Stimulated activated naive CD4-positive, alpha-beta T cell treated with Interleukin-2 at 50 U/mL for 16 hours (primary cell): ENCODE data around the gene GAB3.
A peak's percentile ranks its signal among the peaks of the same experiment; 100 is the strongest.
"Not testable (repeated sequence)": the region's sequence is repeated elsewhere in the genome, so short reads cannot be mapped to it uniquely, and the experiment has no call there.

Experiments used
- DNase-seq: peaks from one replicate; lab custom pipeline; 2025; lab: John Stamatoyannopoulos, UW

GAB3 gene

GRCh38 chrX:154720067-154720466, 30.8 kb downstream of the GAB3 start:
- no peak for DNase-seq

DNA sequence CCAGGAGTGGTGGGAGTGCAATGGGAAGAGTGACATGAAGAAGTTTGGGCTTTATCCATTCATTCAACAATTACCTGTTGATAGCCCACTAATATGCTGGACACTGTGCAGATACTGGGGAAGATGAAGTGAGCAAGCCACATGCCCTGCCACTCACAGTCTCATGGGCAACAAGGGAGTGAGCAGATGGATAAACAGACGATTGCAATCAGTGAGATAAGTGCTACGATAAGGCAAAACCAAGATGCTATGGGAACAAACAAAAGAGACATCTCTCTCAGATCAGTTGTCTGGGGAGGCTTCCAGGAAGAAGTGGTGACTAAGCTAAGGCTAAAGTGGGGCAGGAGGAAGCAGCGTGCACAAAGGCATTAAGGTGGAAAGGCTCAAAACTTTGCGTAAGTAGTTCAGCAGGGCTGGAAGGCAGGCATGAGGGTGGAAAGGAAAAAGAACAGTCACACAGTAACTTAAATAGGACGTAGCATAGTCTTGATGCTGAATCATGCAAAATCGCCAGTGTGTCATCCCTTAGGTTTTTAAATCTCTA, 31.7 kb downstream of the GAB3 start:
- DNase-seq, result peak; percentile 43

- no peak for DNase-seq
Observed at GRCh38 chrX:154718616-154719015, 32.3 kb downstream of the GAB3 start.

GRCh38 chrX:154717824-154718223, 33.1 kb downstream of the GAB3 start:
- DNase-seq, result no peak

DNA sequence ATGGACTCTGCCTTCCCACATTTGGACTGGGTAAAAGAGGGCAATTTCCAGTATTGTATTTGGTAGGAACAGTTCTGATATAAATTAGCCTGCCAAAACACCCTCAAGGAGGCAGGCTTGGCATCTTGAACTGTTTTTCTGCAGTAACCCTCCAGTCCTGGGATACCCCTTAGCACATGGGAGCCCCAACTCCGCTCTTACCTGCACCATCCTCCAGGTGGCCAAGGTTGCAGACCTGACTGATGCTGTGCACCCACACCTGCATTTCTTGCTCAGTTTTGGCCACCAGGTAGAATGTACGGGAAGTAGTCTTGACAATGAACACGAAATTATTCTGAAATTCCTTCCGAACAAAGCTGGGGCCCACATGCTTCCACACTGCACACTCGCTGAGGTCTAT, 35.1 kb downstream of the GAB3 start:
- no peak for DNase-seq

GRCh38 chrX:154714925-154715324, 36.0 kb downstream of the GAB3 start:
- no peak for DNase-seq

DNA sequence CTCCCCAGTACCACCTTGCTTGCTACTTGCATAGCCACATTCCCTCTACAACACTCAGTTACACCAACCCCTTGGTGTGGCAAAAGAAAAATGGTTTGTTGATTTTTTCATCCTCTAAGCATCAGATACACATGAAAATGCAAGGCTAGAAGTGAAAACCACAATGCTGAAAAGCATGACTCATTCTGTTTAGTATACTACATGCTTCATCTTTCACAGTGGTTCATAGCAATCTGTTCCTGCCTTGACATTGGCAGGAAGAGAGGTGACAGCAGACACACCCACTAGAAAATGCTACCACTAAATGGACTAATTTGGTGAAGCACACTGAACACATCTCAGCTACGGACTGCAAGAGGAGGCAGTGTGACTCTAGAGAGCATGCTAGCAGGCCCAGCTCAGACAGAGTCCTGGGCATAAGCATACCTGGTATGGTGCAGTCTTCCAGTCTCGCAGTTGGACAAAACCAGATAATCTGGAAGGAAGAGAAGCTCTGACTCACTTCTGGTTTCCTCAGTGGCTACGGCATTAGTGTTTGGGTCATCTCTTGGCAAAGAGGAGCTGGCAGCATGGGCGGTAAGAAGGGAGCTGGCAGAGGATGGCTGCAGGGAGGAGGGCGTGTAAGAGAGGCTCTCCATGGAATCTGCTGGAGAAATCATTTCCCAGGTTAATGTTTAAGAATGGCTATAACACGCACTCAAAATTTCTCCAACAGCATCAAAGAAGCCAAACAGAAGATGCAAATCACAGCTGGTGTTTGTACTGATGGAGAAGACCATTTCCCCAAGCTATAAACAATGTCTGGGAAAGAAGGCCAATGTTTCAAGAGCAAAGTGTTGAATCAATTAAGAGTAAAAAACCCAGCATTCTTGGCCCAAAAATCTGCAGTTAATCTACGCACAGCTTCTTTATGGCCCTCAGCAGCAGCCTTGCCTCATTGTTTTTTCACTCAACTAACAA, 37.8 kb downstream of the GAB3 start:
- no peak for DNase-seq

DNA sequence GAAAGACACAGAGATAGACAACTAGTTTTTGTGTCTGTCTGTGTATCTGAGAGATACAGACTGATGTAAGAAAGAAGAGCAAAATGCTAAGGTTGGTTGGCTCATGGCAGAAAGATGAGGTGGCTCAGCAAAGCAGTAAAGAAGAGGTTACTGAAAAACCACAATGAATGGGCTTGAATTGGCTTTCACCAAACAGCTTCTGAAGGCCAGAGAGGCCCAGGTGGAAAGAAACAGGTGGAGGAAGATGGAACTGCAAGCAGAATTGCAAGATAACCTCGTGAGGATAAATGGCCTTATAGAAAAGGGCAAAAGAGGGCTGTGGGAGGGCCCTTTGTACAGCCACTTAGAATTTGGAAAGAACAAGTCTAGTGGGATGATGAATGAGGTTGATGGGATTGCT, 39.6 kb downstream of the GAB3 start:
- no peak for DNase-seq

DNA sequence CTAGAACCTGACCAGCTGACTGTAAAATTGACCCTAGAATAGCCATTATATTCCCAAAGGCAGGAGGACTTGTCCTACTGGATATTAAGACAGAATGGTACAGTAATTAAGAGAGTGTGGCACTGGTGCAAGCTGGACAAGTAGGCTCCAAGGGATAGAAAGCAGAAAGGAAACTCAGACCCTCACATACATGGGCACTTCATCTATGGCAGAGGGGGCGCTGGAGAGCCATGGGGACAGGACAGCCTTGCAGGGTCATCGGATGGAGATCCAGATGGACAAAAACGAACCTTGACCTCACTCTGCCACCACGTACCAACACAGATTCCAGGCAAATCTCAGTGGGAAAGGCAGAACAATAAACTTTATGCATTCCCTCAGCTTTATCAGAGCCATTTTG, 40.6 kb downstream of the GAB3 start:
- no peak for DNase-seq

DNA sequence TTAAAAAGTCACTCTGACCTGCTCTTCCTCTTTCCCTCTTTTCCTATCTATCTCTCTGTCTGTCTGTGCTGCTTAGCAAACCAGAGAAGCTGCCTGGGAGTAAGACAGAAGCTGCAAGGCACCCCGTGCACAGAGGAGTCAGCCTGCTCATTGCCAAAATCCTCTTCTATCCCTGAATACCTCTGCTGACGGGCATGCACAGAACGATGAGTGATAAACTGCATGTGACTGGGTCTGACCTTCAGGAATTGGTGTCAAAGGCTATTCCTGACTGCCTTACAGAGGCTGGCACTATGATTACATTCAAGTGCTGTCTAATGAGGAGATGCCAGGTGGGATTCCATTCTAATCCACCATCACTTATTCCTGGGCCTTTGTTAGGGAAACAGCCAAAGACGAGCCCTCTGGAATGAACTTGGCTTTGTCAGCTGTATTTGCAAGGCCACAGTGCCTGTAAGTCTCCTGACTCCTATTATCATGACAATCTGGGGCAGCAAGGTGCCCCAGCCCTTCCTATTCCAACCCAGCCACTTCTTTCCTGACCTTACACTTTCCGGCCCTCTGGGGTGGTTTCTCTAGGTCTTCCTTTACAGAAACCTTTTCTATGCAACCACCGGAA, 52.1 kb downstream of the GAB3 start:
- no peak for DNase-seq

- DNase-seq, result no peak
Observed at GRCh38 chrX:154696676-154697045, 54.2 kb downstream of the GAB3 start.

- no peak for DNase-seq
Observed at GRCh38 chrX:154695911-154696675, 54.8 kb downstream of the GAB3 start.

GRCh38 chrX:154693394-154693793, 57.5 kb downstream of the GAB3 start:
- no peak for DNase-seq

- DNase-seq, result not testable (repeated sequence)
Observed at GRCh38 chrX:154690438-154690837, 60.4 kb downstream of the GAB3 start.

GRCh38 chrX:154672084-154672483, 78.8 kb downstream of the GAB3 start:
- not testable (repeated sequence) for DNase-seq

DNA sequence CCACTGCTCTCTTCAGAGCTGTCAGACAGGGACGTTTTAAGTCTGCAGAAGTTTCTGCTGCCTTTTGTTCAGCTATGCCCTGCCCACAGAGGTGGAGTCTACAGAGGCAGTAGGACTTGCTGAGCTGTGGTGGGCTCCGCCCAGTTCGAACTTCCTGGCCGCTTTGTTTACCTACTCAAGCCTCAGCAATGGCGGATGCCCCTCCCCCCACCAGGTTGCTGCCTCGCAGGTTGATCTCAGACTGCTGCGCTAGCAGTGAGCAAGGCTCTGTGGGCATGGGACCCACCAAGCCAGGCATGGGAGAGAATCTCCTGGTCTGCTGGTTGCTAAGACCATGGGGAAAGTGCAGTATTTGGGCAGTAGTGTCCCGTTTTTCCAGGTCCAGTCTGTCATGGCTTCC, 80.0 kb downstream of the GAB3 start:
- not testable (repeated sequence) for DNase-seq

DNA sequence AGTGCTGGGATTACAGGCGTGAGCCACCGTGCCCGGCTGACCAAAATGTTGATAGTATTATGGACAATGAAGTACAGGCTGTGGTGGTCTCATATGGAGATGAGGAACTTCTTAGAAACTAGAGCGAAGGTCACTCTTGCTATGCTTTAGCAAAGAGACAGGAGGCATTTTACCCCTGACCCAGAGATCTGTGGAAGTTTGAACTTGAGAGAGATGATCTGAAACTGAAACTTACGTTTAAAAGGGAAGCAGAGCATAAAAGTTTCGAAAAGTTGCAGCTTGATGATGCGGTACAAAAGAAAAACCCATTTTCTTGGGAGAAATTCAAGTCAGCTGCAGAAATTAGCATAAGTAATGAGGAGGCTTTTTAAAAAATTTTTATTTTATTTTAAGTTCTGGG, 89.0 kb downstream of the GAB3 start:
- no peak for DNase-seq

- DNase-seq, result no peak
Observed at GRCh38 chrX:154661170-154661569, 89.7 kb downstream of the GAB3 start.

DNA sequence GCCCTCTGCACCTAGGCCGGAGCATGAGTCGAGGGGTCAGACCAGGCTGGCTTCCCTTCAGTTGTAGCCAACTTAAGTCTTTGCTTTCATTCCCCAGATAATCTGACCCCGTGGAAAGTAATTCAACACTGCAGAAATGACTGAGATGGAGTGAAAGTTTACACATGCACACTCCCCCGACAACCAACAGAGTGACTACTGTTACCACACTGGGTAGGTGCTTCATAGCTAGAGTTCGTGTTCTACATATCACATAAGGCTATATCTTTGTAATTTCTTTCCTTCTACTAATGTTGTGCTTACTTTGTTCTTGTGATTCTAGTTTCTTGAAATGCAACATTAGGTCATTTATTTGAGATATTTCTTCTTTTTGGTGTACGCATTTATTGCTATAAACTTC, 90.3 kb downstream of the GAB3 start:
- DNase-seq, result no peak

GRCh38 chrX:154658957-154659356, 91.9 kb downstream of the GAB3 start:
- no peak for DNase-seq

DNA sequence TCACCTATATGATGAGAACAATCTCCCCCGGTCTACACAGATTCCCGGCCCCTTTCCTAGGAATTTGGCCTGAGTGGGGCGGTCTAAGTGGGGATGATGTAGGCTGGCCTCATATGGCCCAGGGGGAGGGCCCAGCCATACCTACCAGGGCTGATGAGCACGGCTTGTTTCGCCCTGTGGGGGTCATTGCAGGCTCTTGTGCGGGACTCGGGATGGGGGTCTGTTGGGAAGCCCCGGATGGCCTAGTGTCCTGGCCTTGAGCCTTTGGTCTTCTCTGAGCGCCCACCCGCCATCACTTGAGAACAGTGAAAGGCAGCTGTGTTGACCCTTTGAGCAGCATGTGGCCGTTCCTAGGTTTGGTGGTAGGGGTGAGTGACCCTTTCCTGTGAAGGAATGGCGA, 92.7 kb downstream of the GAB3 start:
- DNase-seq, result no peak

DNA sequence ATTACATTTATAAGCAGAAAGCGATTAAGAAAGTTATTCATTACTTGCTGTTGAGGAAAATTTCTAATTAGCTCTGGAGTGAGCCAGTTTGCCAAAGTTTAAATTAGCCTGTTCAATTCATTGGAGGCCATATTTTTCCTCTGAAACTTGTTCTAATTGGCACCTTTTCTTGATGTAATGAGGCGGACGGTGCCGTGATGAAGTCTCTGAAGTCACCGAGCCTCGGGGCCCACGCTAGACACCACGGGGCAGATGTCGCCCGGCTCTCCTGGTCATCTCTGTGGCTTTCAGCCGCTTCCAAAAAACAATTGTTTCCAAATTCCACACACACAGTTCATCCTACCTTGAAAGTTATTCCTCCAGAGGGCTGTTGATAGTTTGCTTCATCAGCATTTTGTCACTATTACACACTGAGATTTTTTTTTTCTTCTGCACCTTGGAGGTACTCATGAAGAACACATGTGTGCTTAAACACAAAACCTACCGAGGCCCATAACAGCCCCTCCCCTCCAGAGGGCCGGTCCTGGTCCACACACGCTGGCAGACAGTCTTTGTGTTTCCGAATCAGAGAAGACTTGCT, 93.6 kb downstream of the GAB3 start:
- DNase-seq, result no peak
